ENCODE results near the gene ECE1. TPM values are rescaled to one million over a fixed set of nuclear protein-coding genes. Genes with fewer than 3 reads are reported as not detected.
A peak's percentile ranks its signal among the peaks of the same experiment; 100 is the strongest.
"Not testable (repeated sequence)": the region's sequence is repeated elsewhere in the genome, so short reads cannot be mapped to it uniquely, and the experiment has no call there.

Gene ECE1
- total RNA-seq, 4 donors from 2014 or later = 68.3 to 94.7 (median 69.9) TPM

GRCh38 chr1:21232044-21232443 is 58.2 kb downstream of the ECE1 start:
- Histone ChIP-seq H3K27me3 (no peaks in the 10 kb centered on the region), H3K9me3 (no peaks in the 10 kb centered on the region), H3K27ac (no peak overlapping the region), H3K36me3 (peaks cover 0 to 95% of the 10 kb centered on the region in 2 donors), H3K4me1 (no peaks in the 10 kb centered on the region), H3K4me3 (no peak overlapping the region)
- ATAC-seq = peak; percentile 76
- 18 to 58% methylated on average over 1 to 2 of the region's 3 CpGs for WGBS, 2 donors (ENCODE audit: low coverage in 1 of 2)
- TF ChIP-seq EP300 (IDR thresholded peaks at IDR 0.05) (no peak), CTCF (IDR thresholded peaks at IDR 0.05) (peak in 3 of 4 experiments; percentile 80 to 81 (median 81))

- TF ChIP-seq EP300 (IDR thresholded peaks at IDR 0.05) (no peak), POLR2A (IDR thresholded peaks at IDR 0.05) (no peak), CTCF (IDR thresholded peaks at IDR 0.05) (no peak), POLR2AphosphoS5 (IDR thresholded peaks at IDR 0.05) (no peak)
- no peak for ATAC-seq
- no peaks in the 10 kb centered on the region for H3K4me1 ChIP-seq
- H3K27ac ChIP-seq = no peak overlapping the region
- no peaks in the 10 kb centered on the region for H3K9me3 ChIP-seq
- 80 to 84% methylated on average over 3 to 4 of the region's 4 CpGs for WGBS, 2 donors (ENCODE audit: low coverage in 1 of 2)
- H3K4me3 ChIP-seq = no peak overlapping the region
- peaks cover 0 to 95% of the 10 kb centered on the region in 2 donors for H3K36me3 ChIP-seq
- no peaks in the 10 kb centered on the region for H3K27me3 ChIP-seq
Observed at GRCh38 chr1:21229246-21230000, 60.8 kb downstream of the ECE1 start.

GRCh38 chr1:21228224-21228623 is 62.0 kb downstream of the ECE1 start:
- H3K9me3 ChIP-seq, H3K27me3 ChIP-seq, H3K27ac ChIP-seq, ATAC-seq, H3K4me1 ChIP-seq, H3K4me3 ChIP-seq: not testable (repeated sequence)
- WGBS, 2 donors (ENCODE audit: low coverage in 1 of 2) = 86 to 87% methylated on average over 1 to 6 of the region's 7 CpGs
- H3K36me3 ChIP-seq = peaks cover 0 to 95% of the 10 kb centered on the region in 2 donors

DNA sequence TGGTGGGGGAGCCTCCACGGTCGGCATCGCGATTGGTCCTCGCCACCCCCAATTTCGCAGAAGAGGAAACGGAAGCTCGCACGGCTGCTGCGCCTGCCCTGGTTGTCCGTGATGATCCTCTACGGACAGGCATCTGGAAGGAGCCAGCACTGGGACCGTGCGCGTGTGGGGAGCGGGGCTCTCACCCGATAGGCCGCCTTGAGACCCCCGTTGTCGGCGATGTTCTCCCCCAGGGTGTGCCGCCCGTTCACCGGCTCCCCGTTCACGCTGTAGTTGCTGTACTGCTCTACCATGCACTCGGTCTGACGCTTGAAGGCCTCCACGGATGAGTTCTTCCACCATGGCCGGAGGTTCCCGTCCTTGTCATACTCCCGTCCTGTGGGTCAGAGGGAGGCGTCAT is 65.2 kb downstream of the ECE1 start:
- 91% methylated on average over 14 of the region's 33 CpGs; no CpG with 5 or more reads in 1 of the 2 donors for WGBS, 2 donors (ENCODE audit: low coverage in 1 of 2)
- no peak overlapping the region for H3K27ac ChIP-seq
- no peaks in the 10 kb centered on the region for H3K27me3 ChIP-seq
- peaks cover 0 to 97% of the 10 kb centered on the region in 2 donors for H3K36me3 ChIP-seq
- H3K4me3 ChIP-seq = no peak overlapping the region
- TF ChIP-seq POLR2A (IDR thresholded peaks at IDR 0.05) (no peak), CTCF (IDR thresholded peaks at IDR 0.05) (no peak), POLR2AphosphoS5 (IDR thresholded peaks at IDR 0.05) (no peak), EP300 (IDR thresholded peaks at IDR 0.05) (no peak)
- no peaks in the 10 kb centered on the region for H3K9me3 ChIP-seq
- peaks cover 0 to 13% (median 0%) of the 10 kb centered on the region in 3 donors for H3K4me1 ChIP-seq
- no peak for ATAC-seq

DNA sequence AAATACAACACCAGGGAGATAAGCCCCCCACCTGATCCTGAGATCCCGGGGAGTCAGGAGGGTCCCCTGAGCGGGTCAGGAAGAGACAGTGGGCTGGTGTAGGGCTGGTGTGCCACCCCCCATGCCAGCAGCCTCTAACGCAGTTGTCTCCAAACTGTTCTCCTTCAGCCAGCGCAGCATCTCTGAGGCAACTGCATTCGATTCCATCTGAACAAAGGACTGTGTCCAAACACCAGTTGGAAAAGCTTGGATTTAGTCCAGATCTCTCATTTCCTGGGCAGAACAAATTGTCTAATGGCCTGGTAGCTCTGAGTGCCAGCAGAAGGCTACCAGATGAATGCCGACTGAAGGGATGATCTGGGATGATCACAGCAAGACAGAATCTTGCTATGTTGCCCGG is 69.4 kb downstream of the ECE1 start:
- Histone ChIP-seq H3K9me3 (no peaks in the 10 kb centered on the region), H3K36me3 (peaks cover 0 to 89% of the 10 kb centered on the region in 2 donors), H3K4me3 (no peak overlapping the region), H3K4me1 (peaks cover 0 to 13% (median 0%) of the 10 kb centered on the region in 3 donors), H3K27me3 (no peaks in the 10 kb centered on the region), H3K27ac (no peak overlapping the region)
- no peak for ATAC-seq
- no peak for TF ChIP-seq EP300 (IDR thresholded peaks at IDR 0.05)
- no peak for TF ChIP-seq POLR2AphosphoS5 (IDR thresholded peaks at IDR 0.05)
- 57 to 62% methylated on average over 3 to 6 of the region's 7 CpGs for WGBS, 2 donors (ENCODE audit: low coverage in 1 of 2)

DNA sequence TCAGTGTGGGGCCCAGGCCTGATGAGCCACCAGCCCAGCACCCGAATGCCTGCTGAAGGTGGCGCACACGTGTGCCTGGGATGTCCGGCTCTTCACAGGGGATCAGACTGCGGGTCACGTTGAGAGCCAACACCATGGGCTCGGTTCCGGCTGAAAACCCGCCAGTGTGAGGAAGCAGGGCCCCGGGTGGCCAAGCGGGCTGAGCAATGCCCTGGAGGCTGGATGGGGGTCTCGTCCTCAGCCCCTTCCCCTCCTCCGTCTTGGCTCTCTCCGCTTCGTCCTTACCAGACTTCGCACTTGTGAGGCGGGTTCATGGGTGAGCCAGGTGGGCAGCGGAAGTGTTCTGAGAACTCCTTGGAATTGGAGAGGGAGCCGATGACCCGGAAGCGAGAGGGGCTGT is 70.6 kb downstream of the ECE1 start:
- Histone ChIP-seq H3K36me3 (peaks cover 0 to 78% of the 10 kb centered on the region in 2 donors), H3K4me1 (peaks cover 0 to 13% (median 0%) of the 10 kb centered on the region in 3 donors), H3K27me3 (no peaks in the 10 kb centered on the region), H3K4me3 (no peak overlapping the region), H3K27ac (no peak overlapping the region), H3K9me3 (no peaks in the 10 kb centered on the region)
- ATAC-seq = no peak
- 86% methylated on average over 8 of the region's 21 CpGs; no CpG with 5 or more reads in 1 of the 2 donors for WGBS, 2 donors (ENCODE audit: low coverage in 1 of 2)
- TF ChIP-seq CTCF (IDR thresholded peaks at IDR 0.05) = no peak
- no peak for TF ChIP-seq EP300 (IDR thresholded peaks at IDR 0.05)
- TF ChIP-seq POLR2AphosphoS5 (IDR thresholded peaks at IDR 0.05) = no peak
- TF ChIP-seq POLR2A (IDR thresholded peaks at IDR 0.05) = no peak
